Naive thymus-derived CD4-positive, alpha-beta T cell (primary cell): Measurements from ENCODE around the gene SCGB1C1. TPM values are rescaled to one million over a fixed set of nuclear protein-coding genes. Genes with fewer than 3 reads are reported as not detected.
A peak's percentile ranks its signal among the peaks of the same experiment; 100 is the strongest.

Experiments used
- ATAC-seq: fragments of 150-1000 bp; cut with Tn5 transposase; 2 replicates; pipeline ENCODE4 v1.10.0; 2021; ENCODE audit warnings: mild to moderate bottlenecking, moderate library complexity
- CTCF ChIA-PET: fragments of 350-600 bp; sonication (Branson Sonifier 250); formaldehyde crosslinking; loops from one replicate; lab custom pipeline; 2021; ENCODE audit warnings: antibody characterized with exemption; lab: Charles Lee
- POLR2A ChIA-PET: fragments of 350-600 bp; sonication (Branson Sonifier 250); formaldehyde crosslinking; loops from one replicate; lab custom pipeline; 2021; ENCODE audit warnings: antibody characterized with exemption, inconsistent platforms; lab: Charles Lee
- DNase-seq, 9 donors: peaks; one replicate each; pipeline versions ENCODE4 v3.0.0 to v3.0.0-alpha.2; 2020 to 2022; ENCODE audit warnings: mixed read lengths in 1 of 9
- H3K27ac ChIP-seq: one replicate; pipeline ENCODE4 v1.7.0; 2013; ENCODE audit warnings: mild to moderate bottlenecking, low read depth, low read length, moderate library complexity
- H3K27me3 ChIP-seq, 2 donors: one replicate each; pipeline ENCODE4 v1.7.0; 2013; ENCODE audit warnings: low read length in 2 of 2, mild to moderate bottlenecking in 2 of 2, moderate library complexity in 2 of 2; ENCODE audit not compliant: control insufficient read depth in 2 of 2, insufficient read depth in 2 of 2
- H3K36me3 ChIP-seq, 3 experiments: 1 replicate in 2 of 3; 2 replicates in 1 of 3; pipeline ENCODE4 v1.7.0; 2013; ENCODE audit warnings: low read length in 3 of 3, mild to moderate bottlenecking in 3 of 3, moderate library complexity in 1 of 3; ENCODE audit not compliant: insufficient read depth in 3 of 3, control insufficient read depth in 2 of 3
- H3K4me1 ChIP-seq, 2 donors: one replicate each; pipeline ENCODE4 v1.7.0; 2013; ENCODE audit warnings: low read length in 2 of 2, mild to moderate bottlenecking in 2 of 2, moderate library complexity in 1 of 2; ENCODE audit not compliant: control insufficient read depth in 2 of 2, insufficient read depth in 2 of 2
- H3K4me3 ChIP-seq: 2 replicates; pipeline ENCODE4 v1.7.0; 2013; ENCODE audit warnings: mild to moderate bottlenecking, low read length
- H3K9me3 ChIP-seq, 3 experiments: 1 replicate in 2 of 3; 2 replicates in 1 of 3; pipeline ENCODE4 v1.7.0; 2013; ENCODE audit warnings: low read length in 3 of 3; ENCODE audit not compliant: control insufficient read depth in 2 of 3
- H3K27ac Mint-ChIP-seq, 9 donors: one replicate each; pipeline ENCODE4 v1.8.0; 2020 to 2022; ENCODE audit warnings: mixed read lengths in 9 of 9, mild to moderate bottlenecking in 8 of 9, moderate library complexity in 5 of 9, inconsistent platforms in 2 of 9
- H3K27me3 Mint-ChIP-seq, 5 donors: one replicate each; pipeline ENCODE4 v1.8.0; 2021 to 2022; ENCODE audit warnings: mixed read lengths in 5 of 5, mild to moderate bottlenecking in 1 of 5
- H3K36me3 Mint-ChIP-seq, 5 donors: one replicate each; pipeline ENCODE4 v1.8.0; 2020 to 2022; ENCODE audit warnings: mixed read lengths in 5 of 5, mild to moderate bottlenecking in 3 of 5, inconsistent platforms in 1 of 5
- H3K4me1 Mint-ChIP-seq, 7 donors: one replicate each; pipeline ENCODE4 v1.8.0; 2020 to 2022; ENCODE audit warnings: mixed read lengths in 7 of 7, mild to moderate bottlenecking in 3 of 7, inconsistent platforms in 1 of 7
- H3K4me3 Mint-ChIP-seq, 10 donors: one replicate each; pipeline ENCODE4 v1.8.0; 2020 to 2022; ENCODE audit warnings: mild to moderate bottlenecking in 10 of 10, mixed read lengths in 10 of 10, moderate library complexity in 6 of 10, inconsistent platforms in 2 of 10
- H3K9me3 Mint-ChIP-seq, 11 donors: one replicate each; pipeline ENCODE4 v1.8.0; 2020 to 2022; ENCODE audit warnings: mixed read lengths in 11 of 11, mild to moderate bottlenecking in 4 of 11, inconsistent platforms in 1 of 11, moderate library complexity in 1 of 11
- intact Hi-C, 2 donors: fragments of 100-400 bp; cut with micrococcal nuclease; formaldehyde crosslinking; loops; one replicate each; pipeline ENCODE4 v1.15.1; 2023
- polyA plus RNA-seq, 2 donors: library from polyadenylated mRNA; unstranded; fragments of 300-500 nt; fragmentation: Illumina TruSeq; gene quantifications; one replicate each; pipeline ENCODE4 v1.2.3, GENCODE V29; 2021
- total RNA-seq, 6 experiments: library from RNA in 5 of 6; stranded (reverse) in 5 of 6; gene quantifications; 1 replicate in 5 of 6; 2 replicates in 1 of 6; pipeline ENCODE4 v1.2.3 and lab custom pipeline; 2021 to 2026

SCGB1C1 gene
- total and polyA plus RNA-seq, 7 experiments from 2014 or later = not detected

DNA sequence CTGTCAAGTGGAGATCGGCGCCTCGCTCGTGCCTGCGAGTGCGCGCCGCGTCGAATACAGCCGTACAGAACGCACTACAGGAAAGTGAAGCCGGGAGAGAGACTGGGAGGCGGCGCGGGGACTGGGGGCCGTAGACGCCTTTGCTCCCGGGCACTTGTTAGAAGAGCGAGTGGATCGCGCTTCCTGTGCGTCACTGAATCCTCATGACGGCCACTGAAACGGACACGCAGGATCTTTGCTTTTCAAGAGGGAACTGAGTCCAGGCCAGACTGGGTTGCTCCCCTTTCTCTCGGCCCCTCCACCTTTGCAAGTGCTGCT is 14.9 kb downstream of the SCGB1C1 start:
- intact Hi-C loops = loop anchor here (1.0 to 5.0 kb wide), 17 partner anchors 28 to 590 kb away; partner anchors contain the start of genes HRAS (in 2 of the 2), IFITM1 (in 2 of the 2), PSMD13 (in 2 of the 2) and SIRT3 (in 2 of the 2)
- peaks cover 18 to 67% (median 38%) of the 10 kb centered on the region in 3 experiments for H3K36me3 ChIP-seq
- H3K4me3 ChIP-seq = peak overlapping the region; percentile 98
- ChIA-PET POLR2A (interaction anchor here (0.5 to 5.0 kb wide), 44 partner anchors 9 to 633 kb away, joined by 3 to 83 read pairs (median 5); partner anchors contain the start of genes HRAS, IFITM2, LRRC56 and NLRP6), CTCF (interaction anchor here (0.6 to 2.2 kb wide), 5 partner anchors 29 to 611 kb away, joined by 3 to 5 read pairs (median 4); partner anchors contain the start of genes PSMD13 and SIRT3)
- peaks cover 28 to 52% of the 10 kb centered on the region in 2 donors for H3K4me1 ChIP-seq
- peak overlapping the region; percentile 93 for H3K27ac ChIP-seq
- Mint-ChIP-seq H3K27me3 (no peaks in the 10 kb centered on the region), H3K9me3 (peaks cover 0 to 4% (median 0%) of the 10 kb centered on the region in 11 donors), H3K4me3 (peak overlapping the region; percentile 89 to 100 (median 96)), H3K27ac (peak overlapping the region; percentile 96 to 100 (median 99)), H3K36me3 (peaks cover 0 to 31% (median 14%) of the 10 kb centered on the region in 5 donors), H3K4me1 (peaks cover 12 to 67% (median 46%) of the 10 kb centered on the region in 7 donors)
- peak; percentile 20 for ATAC-seq
- no peak for DNase-seq
- H3K9me3 ChIP-seq = no peaks in the 10 kb centered on the region
- no peaks in the 10 kb centered on the region for H3K27me3 ChIP-seq

DNA sequence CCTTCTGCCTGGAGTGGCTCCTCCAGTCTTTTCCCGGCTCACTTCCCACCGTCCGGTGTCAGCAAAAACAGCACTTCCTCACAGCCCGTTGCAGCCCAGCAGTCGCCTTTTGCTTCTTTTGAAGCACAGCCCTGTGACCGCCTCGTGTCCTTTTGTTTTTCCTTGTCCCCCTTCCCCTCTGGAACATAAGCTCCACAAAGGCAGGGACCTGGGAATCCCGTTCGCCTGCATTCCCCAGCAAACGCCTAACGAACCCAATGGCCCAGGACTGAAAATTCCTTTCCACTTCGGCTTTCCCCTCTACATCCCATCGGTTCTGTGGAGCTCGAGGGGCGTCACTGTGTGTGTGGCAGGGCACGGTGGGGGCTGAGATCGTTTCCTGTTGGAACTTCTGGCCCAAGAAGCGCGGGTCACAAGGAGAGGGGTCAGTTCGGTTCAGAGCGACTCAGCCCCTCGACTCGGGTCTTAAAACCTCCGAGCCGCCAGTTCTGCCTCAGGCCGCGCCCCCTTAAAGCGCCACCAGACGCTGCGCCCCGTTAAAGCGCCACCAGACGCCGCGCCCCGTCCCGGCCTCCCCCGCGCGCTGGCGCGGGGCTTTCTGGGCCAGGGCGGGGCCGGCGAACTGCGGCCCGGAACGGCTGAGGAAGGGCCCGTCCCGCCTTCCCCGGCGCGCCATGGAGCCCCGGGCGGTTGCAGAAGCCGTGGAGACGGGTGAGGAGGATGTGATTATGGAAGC is 15.5 kb downstream of the SCGB1C1 start:
- peaks cover 6 to 62% (median 41%) of the 10 kb centered on the region in 7 donors for H3K4me1 Mint-ChIP-seq
- Histone ChIP-seq H3K27me3 (no peaks in the 10 kb centered on the region), H3K36me3 (peaks cover 18 to 69% (median 43%) of the 10 kb centered on the region in 3 experiments), H3K27ac (peak overlapping the region; percentile 93), H3K4me1 (peaks cover 28 to 48% of the 10 kb centered on the region in 2 donors), H3K4me3 (peak overlapping the region; percentile 98), H3K9me3 (no peaks in the 10 kb centered on the region)
- ChIA-PET CTCF (interaction anchor here (0.6 to 2.2 kb wide), 3 partner anchors 29 to 73 kb away, joined by 3 to 5 read pairs (median 4); no protein-coding TSS in a partner anchor), POLR2A (interaction anchor here (0.6 to 5.0 kb wide), 18 partner anchors 21 to 368 kb away, joined by 3 to 83 read pairs (median 12); partner anchors contain the start of genes IFITM2, NLRP6, PHRF1 and PSMD13)
- peaks cover 3 to 30% (median 13%) of the 10 kb centered on the region in 5 donors for H3K36me3 Mint-ChIP-seq
- no peaks in the 10 kb centered on the region for H3K27me3 Mint-ChIP-seq
- H3K4me3 Mint-ChIP-seq = peak overlapping the region; percentile 89 to 100 (median 96)
- H3K9me3 Mint-ChIP-seq = peaks cover 0 to 4% (median 0%) of the 10 kb centered on the region in 11 donors
- H3K27ac Mint-ChIP-seq = peak overlapping the region; percentile 96 to 100 (median 99)
- intact Hi-C loops = loop anchor here in 1 of 2 donors (5.0 kb wide), 1 partner anchor 359 kb away; no protein-coding TSS in a partner anchor
- ATAC-seq (peak; percentile 66), DNase-seq (peak; percentile 77 to 89 (median 84))

DNA sequence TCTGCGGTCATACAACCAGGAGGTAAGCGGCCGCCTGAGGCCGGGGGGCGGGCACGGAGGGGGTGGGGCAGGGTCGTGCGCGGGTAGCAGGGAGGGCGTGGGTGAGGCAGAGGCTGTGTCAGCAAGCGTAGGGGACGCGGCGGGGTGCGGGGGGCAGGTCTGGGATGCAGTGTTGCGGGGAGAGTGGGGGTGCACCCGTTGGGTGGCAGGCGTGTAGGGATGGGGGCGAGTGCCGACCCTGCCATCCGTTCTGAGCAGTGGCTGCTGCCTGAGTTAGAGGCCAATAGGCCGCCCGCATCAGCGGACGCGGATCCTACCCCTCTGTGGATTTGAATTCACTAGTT is 16.0 kb downstream of the SCGB1C1 start:
- peak overlapping the region; percentile 89 to 100 (median 96) for H3K4me3 Mint-ChIP-seq
- Histone ChIP-seq H3K36me3 (peaks cover 19 to 68% (median 40%) of the 10 kb centered on the region in 3 experiments), H3K27me3 (no peaks in the 10 kb centered on the region), H3K27ac (peak overlapping the region; percentile 93), H3K9me3 (no peaks in the 10 kb centered on the region), H3K4me1 (peaks cover 28 to 43% of the 10 kb centered on the region in 2 donors), H3K4me3 (peak overlapping the region; percentile 98)
- ATAC-seq (peak; percentile 0), DNase-seq (no peak)
- intact Hi-C loops = loop anchor here in 1 of 2 donors (5.0 kb wide), 1 partner anchor 358 kb away; no protein-coding TSS in a partner anchor
- peaks cover 4 to 27% (median 10%) of the 10 kb centered on the region in 5 donors for H3K36me3 Mint-ChIP-seq
- H3K9me3 Mint-ChIP-seq = peaks cover 0 to 4% (median 0%) of the 10 kb centered on the region in 11 donors
- H3K27me3 Mint-ChIP-seq = no peaks in the 10 kb centered on the region
- ChIA-PET CTCF (interaction anchor here (0.8 kb wide), 1 partner anchor 24 kb away, joined by 5 read pairs; no protein-coding TSS in a partner anchor), POLR2A (interaction anchor here (1.4 to 5.0 kb wide), 7 partner anchors 20 to 240 kb away, joined by 4 to 83 read pairs (median 35); partner anchors contain the start of genes NLRP6, PSMD13, PTDSS2 and SIRT3)
- peaks cover 1 to 56% (median 36%) of the 10 kb centered on the region in 7 donors for H3K4me1 Mint-ChIP-seq
- peak overlapping the region; percentile 89 to 100 (median 98) for H3K27ac Mint-ChIP-seq

DNA sequence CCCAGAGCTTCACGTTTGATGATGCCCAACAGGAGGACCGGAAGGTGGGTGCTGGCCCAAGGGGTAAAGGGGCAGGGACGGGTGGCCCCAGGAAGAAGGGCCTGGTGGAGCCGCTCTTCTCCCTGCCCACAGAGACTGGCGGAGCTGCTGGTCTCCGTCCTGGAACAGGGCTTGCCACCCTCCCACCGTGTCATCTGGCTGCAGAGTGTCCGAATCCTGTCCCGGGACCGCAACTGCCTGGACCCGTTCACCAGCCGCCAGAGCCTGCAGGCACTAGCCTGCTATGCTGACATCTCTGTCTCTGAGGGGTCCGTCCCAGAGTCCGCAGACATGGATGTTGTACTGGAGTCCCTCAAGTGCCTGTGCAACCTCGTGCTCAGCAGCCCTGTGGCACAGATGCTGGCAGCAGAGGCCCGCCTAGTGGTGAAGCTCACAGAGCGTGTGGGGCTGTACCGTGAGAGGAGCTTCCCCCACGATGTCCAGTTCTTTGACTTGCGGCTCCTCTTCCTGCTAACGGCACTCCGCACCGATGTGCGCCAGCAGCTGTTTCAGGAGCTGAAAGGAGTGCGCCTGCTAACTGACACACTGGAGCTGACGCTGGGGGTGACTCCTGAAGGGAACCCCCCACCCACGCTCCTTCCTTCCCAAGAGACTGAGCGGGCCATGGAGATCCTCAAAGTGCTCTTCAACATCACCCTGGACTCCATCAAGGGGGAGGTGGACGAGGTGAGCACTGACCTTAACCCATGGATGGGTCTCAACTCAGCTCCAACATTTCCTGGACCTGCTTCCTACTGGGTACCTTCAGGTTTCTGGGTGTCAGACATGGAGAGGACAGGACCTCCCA is 16.6 kb downstream of the SCGB1C1 start:
- intact Hi-C loops = loop anchor here in 1 of 2 donors (5.0 kb wide), 1 partner anchor 358 kb away; no protein-coding TSS in a partner anchor
- Mint-ChIP-seq H3K4me3 (peak overlapping the region; percentile 89 to 100 (median 96)), H3K27ac (peak overlapping the region; percentile 89 to 100 (median 98)), H3K4me1 (peaks cover 0 to 50% (median 31%) of the 10 kb centered on the region in 7 donors), H3K27me3 (no peaks in the 10 kb centered on the region), H3K36me3 (peaks cover 4 to 25% (median 9%) of the 10 kb centered on the region in 5 donors), H3K9me3 (peaks cover 0 to 4% (median 0%) of the 10 kb centered on the region in 11 donors)
- Histone ChIP-seq H3K27me3 (no peaks in the 10 kb centered on the region), H3K4me1 (peaks cover 22 to 37% of the 10 kb centered on the region in 2 donors), H3K4me3 (peak overlapping the region; percentile 98), H3K9me3 (no peaks in the 10 kb centered on the region), H3K27ac (peak overlapping the region; percentile 93), H3K36me3 (peaks cover 20 to 68% (median 45%) of the 10 kb centered on the region in 3 experiments)
- DNase-seq = peak in 1 of 9 donors; percentile 18
- ChIA-PET CTCF (interaction anchor here (0.8 kb wide), 1 partner anchor 23 kb away, joined by 5 read pairs; no protein-coding TSS in a partner anchor), POLR2A (interaction anchor here (0.6 to 5.0 kb wide), 9 partner anchors 20 to 240 kb away, joined by 3 to 83 read pairs (median 19); partner anchors contain the start of genes NLRP6, PSMD13, PTDSS2 and SIRT3)
- ATAC-seq = no peak

DNA sequence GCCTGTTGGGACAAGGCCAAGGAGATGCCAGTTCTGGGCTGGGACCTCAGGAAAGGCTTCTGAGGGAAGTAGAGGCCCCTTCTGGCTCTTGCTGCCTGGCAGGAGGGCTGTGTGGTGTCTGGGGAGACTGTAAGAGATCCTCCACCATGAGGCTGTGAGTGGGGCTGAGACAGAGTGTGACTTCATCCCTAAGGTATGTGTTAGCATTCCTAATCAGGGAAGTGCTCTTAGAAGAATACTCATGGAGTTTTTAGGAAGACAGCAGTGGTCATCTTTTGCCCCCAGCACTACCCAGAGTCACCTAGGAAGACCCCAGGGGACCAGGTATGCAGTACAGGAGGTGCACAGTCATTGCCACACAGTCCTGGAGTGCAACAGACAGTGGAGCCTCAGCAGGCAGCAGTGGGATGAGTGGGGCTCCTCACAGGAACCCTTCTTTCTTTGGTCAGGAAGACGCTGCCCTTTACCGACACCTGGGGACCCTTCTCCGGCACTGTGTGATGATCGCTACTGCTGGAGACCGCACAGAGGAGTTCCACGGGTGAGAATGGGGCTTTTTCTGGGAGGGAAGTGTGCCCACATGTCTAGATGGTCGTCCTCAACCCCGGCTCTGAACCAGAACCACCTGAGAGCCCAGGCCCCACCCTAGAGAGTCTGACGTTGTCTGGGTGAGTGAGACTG is 17.4 kb downstream of the SCGB1C1 start:
- H3K4me1 Mint-ChIP-seq = peaks cover 0 to 43% (median 26%) of the 10 kb centered on the region in 7 donors

More for the DNA sequence above, 17.4 kb downstream of the SCGB1C1 start:
- CTCF ChIA-PET = interaction anchor here (0.5 kb wide), 1 partner anchor 126 kb away, joined by 3 read pairs; no protein-coding TSS in a partner anchor
- Mint-ChIP-seq H3K36me3 (peaks cover 4 to 29% (median 9%) of the 10 kb centered on the region in 5 donors), H3K9me3 (peaks cover 0 to 4% (median 0%) of the 10 kb centered on the region in 11 donors), H3K27me3 (no peaks in the 10 kb centered on the region), H3K4me3 (peak overlapping the region; percentile 32 to 100 (median 94)), H3K27ac (peak overlapping the region in 8 of 9 donors; percentile 34 to 99 (median 66))
- Histone ChIP-seq H3K36me3 (peaks cover 23 to 68% (median 46%) of the 10 kb centered on the region in 3 experiments), H3K27me3 (no peaks in the 10 kb centered on the region), H3K27ac (peak overlapping the region; percentile 93), H3K4me1 (peaks cover 18 to 29% of the 10 kb centered on the region in 2 donors), H3K9me3 (no peaks in the 10 kb centered on the region), H3K4me3 (no peak overlapping the region)
- DNase-seq (peak in 1 of 9 donors; percentile 7), ATAC-seq (no peak)
- intact Hi-C loops = no loop called here
- POLR2A ChIA-PET = interaction anchor here (0.9 to 5.0 kb wide), 6 partner anchors 19 to 239 kb away, joined by 4 to 83 read pairs (median 27); partner anchors contain the start of genes PSMD13, PTDSS2 and SIRT3
